ENCODE measurements around the gene NOL4L. TPM values are rescaled to one million over a fixed set of nuclear protein-coding genes. Genes with fewer than 3 reads are reported as not detected.

NOL4L gene
- total and polyA plus RNA-seq, 11 donors = 2.6 to 15.0 (median 6.7) TPM

- intact Hi-C loops (cut with DNase I) = no loop called here
- TF ChIP-seq CTCF (IDR thresholded peaks at IDR 0.05) (no peak), POLR2A (IDR thresholded peaks at IDR 0.05) (no peak)
- Histone ChIP-seq H3K4me3 (no peak overlapping the region), H3K36me3 (peaks cover 0 to 3% (median 0%) of the 10 kb centered on the region in 9 donors), H3K27ac (no peak overlapping the region), H3K9me3 (no peaks in the 10 kb centered on the region), H3K27me3 (no peaks in the 10 kb centered on the region), H3K4me1 (no peaks in the 10 kb centered on the region)
- WGBS, 4 donors = 72 to 80% (median 74%) methylated on average over 2 of the region's 2 CpGs
- ATAC-seq (no peak), DNase-seq (no peak)
Measured at GRCh38 chr20:32421290-32421689, 163.8 kb downstream of the NOL4L start.

DNA sequence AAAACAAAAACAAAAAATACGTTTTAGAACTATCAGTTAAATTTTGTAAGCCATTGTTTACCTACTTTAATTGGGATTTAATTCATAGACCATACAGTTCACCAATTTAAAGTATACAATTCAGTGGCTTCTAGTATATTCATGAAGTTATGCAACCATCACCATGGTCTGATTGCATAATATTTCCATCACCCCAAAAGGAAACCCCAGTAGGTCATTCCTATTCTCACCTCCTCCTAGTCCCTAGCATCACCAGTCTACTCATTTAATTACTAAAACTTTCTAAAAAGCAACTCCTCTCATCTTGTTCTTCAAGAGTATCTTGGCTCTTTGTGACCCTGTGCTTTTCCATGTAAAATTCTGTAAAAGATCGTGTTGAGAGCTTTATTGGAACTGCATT is 166.8 kb downstream of the NOL4L start:
- 85 to 97% (median 97%) methylated on average over 2 of the region's 2 CpGs for WGBS, 4 donors
- H3K27me3 ChIP-seq = no peaks in the 10 kb centered on the region
- intact Hi-C loops (cut with DNase I) = no loop called here
- no peak overlapping the region for H3K4me3 ChIP-seq
- H3K27ac ChIP-seq = no peak overlapping the region
- TF ChIP-seq CTCF (IDR thresholded peaks at IDR 0.05) = no peak
- no peaks in the 10 kb centered on the region for H3K36me3 ChIP-seq
- H3K4me1 ChIP-seq = peaks cover 0 to 18% (median 2%) of the 10 kb centered on the region in 12 donors
- DNase-seq = no peak
- no peak for ATAC-seq
- H3K9me3 ChIP-seq = no peaks in the 10 kb centered on the region

DNA sequence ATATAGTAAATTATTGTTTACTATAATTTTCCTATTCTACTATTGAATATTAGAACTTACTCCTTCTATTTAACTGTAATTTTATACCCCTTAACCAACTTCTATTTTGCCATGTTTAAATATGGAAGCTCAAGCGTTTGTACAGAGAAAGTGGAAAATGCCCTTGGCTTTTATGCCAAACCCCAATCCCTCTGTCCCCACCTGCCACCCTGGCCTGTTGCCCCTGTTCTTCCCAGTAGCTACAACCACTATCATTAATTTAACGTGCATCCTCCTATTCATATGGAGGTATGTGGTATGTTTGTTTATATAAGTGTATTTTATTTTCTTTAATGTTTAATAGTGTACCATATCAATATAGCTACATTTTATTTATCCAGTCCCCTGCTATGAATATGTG is 168.9 kb downstream of the NOL4L start:
- 80 to 85% (median 83%) methylated on average over 2 of the region's 2 CpGs for WGBS, 4 donors
- intact Hi-C loops (cut with DNase I) = no loop called here
- no peak overlapping the region for H3K27ac ChIP-seq
- no peak for DNase-seq
- no peak for TF ChIP-seq POLR2A (IDR thresholded peaks at IDR 0.05)
- TF ChIP-seq CTCF (IDR thresholded peaks at IDR 0.05) = no peak
- peaks cover 0 to 4% (median 0%) of the 10 kb centered on the region in 9 donors for H3K36me3 ChIP-seq
- no peaks in the 10 kb centered on the region for H3K27me3 ChIP-seq
- no peak overlapping the region for H3K4me3 ChIP-seq
- peaks cover 0 to 18% (median 2%) of the 10 kb centered on the region in 12 donors for H3K4me1 ChIP-seq
- ATAC-seq = no peak
- no peaks in the 10 kb centered on the region for H3K9me3 ChIP-seq

- H3K9me3 ChIP-seq = no peaks in the 10 kb centered on the region
- 57 to 65% (median 60%) methylated on average over 2 of the region's 2 CpGs for WGBS, 4 donors
- no peaks in the 10 kb centered on the region for H3K27me3 ChIP-seq
- no peak for DNase-seq
- peaks cover 0 to 18% (median 2%) of the 10 kb centered on the region in 12 donors for H3K4me1 ChIP-seq
- no peak for ATAC-seq
- intact Hi-C loops (cut with DNase I) = no loop called here
- no peak for TF ChIP-seq CTCF (IDR thresholded peaks at IDR 0.05)
- TF ChIP-seq POLR2A (IDR thresholded peaks at IDR 0.05) = no peak
- no peak overlapping the region for H3K4me3 ChIP-seq
- H3K36me3 ChIP-seq = peaks cover 0 to 6% (median 0%) of the 10 kb centered on the region in 9 donors
- H3K27ac ChIP-seq = no peak overlapping the region
Measured at GRCh38 chr20:32415494-32415893, 169.6 kb downstream of the NOL4L start.
